MCF 10A (cell line): ENCODE measurements around the gene DYNC2H1. TPM values are rescaled to one million over a fixed set of nuclear protein-coding genes. Genes with fewer than 3 reads are reported as not detected.
A peak's percentile ranks its signal among the peaks of the same experiment; 100 is the strongest.

Source experiments
- BruUV-seq: library from RNA; stranded (reverse); fragments of 400-500 nt; replicated peaks from 2 replicates; lab custom pipeline; 2021; lab: Mats Ljungman, UMichigan
- CTCF ChIA-PET: fragments of 300-600 bp; sonication (Branson Sonifier 250); formaldehyde crosslinking; extraction: SDS; loops from one replicate; lab custom pipeline; 2021; ENCODE audit warnings: antibody characterized with exemption, inconsistent platforms; lab: Yijun Ruan, JAX
- POLR2A ChIA-PET: fragments of 300-600, 350-650 bp; sonication (Branson Sonifier 250); formaldehyde crosslinking; extraction: SDS; loops from one replicate; lab custom pipeline; 2020; ENCODE audit warnings: antibody characterized with exemption, inconsistent platforms; lab: Yijun Ruan, JAX
- DNase-seq: peaks from one replicate; pipeline ENCODE4 v3.0.0-alpha.2; 2018; ENCODE audit not compliant: unreplicated experiment
- H3K27ac Mint-ChIP-seq: one replicate; pipeline ENCODE4 v1.8.0; 2022; ENCODE audit warnings: mild to moderate bottlenecking, low read depth, mixed read lengths; ENCODE audit not compliant: unreplicated experiment
- H3K27me3 Mint-ChIP-seq: one replicate; pipeline ENCODE4 v1.8.0; 2022; ENCODE audit warnings: mixed read lengths; ENCODE audit not compliant: insufficient read depth, unreplicated experiment
- H3K36me3 Mint-ChIP-seq: one replicate; pipeline ENCODE4 v1.8.0; 2022; ENCODE audit warnings: mild to moderate bottlenecking, moderate library complexity, mixed read lengths; ENCODE audit not compliant: insufficient read depth, unreplicated experiment
- H3K4me1 Mint-ChIP-seq: one replicate; pipeline ENCODE4 v1.8.0; 2022; ENCODE audit warnings: mixed read lengths; ENCODE audit not compliant: insufficient read depth, unreplicated experiment
- H3K4me3 Mint-ChIP-seq: one replicate; pipeline ENCODE4 v1.8.0; 2022; ENCODE audit warnings: mild to moderate bottlenecking, moderate library complexity, mixed read lengths; ENCODE audit not compliant: unreplicated experiment
- H3K9me3 Mint-ChIP-seq: one replicate; pipeline ENCODE4 v1.8.0; 2022; ENCODE audit warnings: mixed read lengths; ENCODE audit not compliant: unreplicated experiment
- intact Hi-C: fragments of 100-400 bp; cut with micrococcal nuclease; formaldehyde crosslinking; loops from 2 replicates; pipeline ENCODE4 v1.14.1; 2022
- total RNA-seq: library from RNA; stranded (reverse); gene quantifications from 2 replicates; pipeline ENCODE4 v1.2.3, GENCODE V29; 2022
- TF ChIP-seq, protein P1 (sequence below): fragments of 200-600 bp; IDR thresholded peaks from one replicate; pipeline ENCODE4 v1.8.0; 2022; ENCODE audit warnings: antibody characterized with exemption, mild to moderate bottlenecking; ENCODE audit not compliant: unreplicated experiment

The DYNC2H1 gene
- total RNA-seq, 1 experiment from 2014 or later: 23.0 TPM

- Mint-ChIP-seq H3K27ac (no peak overlapping the region), H3K4me1 (no peaks in the 10 kb centered on the region), H3K27me3 (no peaks in the 10 kb centered on the region), H3K4me3 (no peak overlapping the region), H3K36me3 (no peaks in the 10 kb centered on the region), H3K9me3 (no peaks in the 10 kb centered on the region)
- DNase-seq: no peak
- BruUV-seq: no TSS peak
- ChIA-PET CTCF (interaction anchor here (1.0 kb wide), 1 partner anchor 347 kb away, joined by 3 read pairs; no protein-coding TSS in a partner anchor), POLR2A (no interaction called here)
- TF ChIP-seq, protein P1, sequence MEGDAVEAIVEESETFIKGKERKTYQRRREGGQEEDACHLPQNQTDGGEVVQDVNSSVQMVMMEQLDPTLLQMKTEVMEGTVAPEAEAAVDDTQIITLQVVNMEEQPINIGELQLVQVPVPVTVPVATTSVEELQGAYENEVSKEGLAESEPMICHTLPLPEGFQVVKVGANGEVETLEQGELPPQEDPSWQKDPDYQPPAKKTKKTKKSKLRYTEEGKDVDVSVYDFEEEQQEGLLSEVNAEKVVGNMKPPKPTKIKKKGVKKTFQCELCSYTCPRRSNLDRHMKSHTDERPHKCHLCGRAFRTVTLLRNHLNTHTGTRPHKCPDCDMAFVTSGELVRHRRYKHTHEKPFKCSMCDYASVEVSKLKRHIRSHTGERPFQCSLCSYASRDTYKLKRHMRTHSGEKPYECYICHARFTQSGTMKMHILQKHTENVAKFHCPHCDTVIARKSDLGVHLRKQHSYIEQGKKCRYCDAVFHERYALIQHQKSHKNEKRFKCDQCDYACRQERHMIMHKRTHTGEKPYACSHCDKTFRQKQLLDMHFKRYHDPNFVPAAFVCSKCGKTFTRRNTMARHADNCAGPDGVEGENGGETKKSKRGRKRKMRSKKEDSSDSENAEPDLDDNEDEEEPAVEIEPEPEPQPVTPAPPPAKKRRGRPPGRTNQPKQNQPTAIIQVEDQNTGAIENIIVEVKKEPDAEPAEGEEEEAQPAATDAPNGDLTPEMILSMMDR: no peak
- intact Hi-C loops: no loop called here
These were observed 144.9 kb downstream of the DYNC2H1 start for GRCh38 chr11:103254123-103254522.

DNA sequence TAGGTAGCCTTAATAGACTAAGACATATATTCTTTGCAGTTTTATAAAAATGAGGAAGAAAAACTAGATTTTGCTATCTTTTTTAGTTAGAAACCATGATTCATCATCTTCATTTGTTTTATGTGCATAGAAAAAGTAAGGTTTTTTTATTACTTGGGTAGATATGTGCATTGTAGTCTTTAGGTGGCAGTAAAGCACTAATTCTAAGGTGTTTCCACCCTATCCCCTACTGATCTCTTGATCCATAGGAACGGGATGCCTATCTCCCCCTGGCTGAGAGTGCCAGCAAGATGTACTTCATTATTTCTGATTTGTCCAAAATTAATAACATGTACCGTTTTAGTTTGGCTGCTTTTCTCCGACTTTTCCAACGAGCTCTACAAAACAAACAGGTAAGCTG lies 148.1 kb downstream of the DYNC2H1 start:
- H3K27ac Mint-ChIP-seq: no peak overlapping the region
- ChIA-PET CTCF (interaction anchor here (0.6 to 3.7 kb wide), 12 partner anchors 10 to 1855 kb away, joined by 3 to 16 read pairs (median 4); no protein-coding TSS in a partner anchor), POLR2A (no interaction called here)
- no peak overlapping the region for H3K4me3 Mint-ChIP-seq
- TF ChIP-seq, protein P1: peak; percentile 23
- H3K27me3 Mint-ChIP-seq: no peaks in the 10 kb centered on the region
- intact Hi-C loops: loop anchor here (1.0 kb wide), 1 partner anchor 344 kb away; no protein-coding TSS in a partner anchor
- no peaks in the 10 kb centered on the region for H3K4me1 Mint-ChIP-seq
- DNase-seq: peak; percentile 26
- BruUV-seq: no TSS peak
- peaks cover 20% of the 10 kb centered on the region for H3K36me3 Mint-ChIP-seq
- H3K9me3 Mint-ChIP-seq: no peaks in the 10 kb centered on the region

GRCh38 chr11:103266167-103266831 lies 157.1 kb downstream of the DYNC2H1 start:
- Mint-ChIP-seq H3K27me3 (no peaks in the 10 kb centered on the region), H3K4me1 (no peaks in the 10 kb centered on the region), H3K9me3 (no peaks in the 10 kb centered on the region), H3K4me3 (no peak overlapping the region), H3K27ac (no peak overlapping the region), H3K36me3 (peaks cover 13% of the 10 kb centered on the region)
- POLR2A ChIA-PET: interaction anchor here (0.5 kb wide), 1 partner anchor 20 kb away, joined by 3 read pairs; no protein-coding TSS in a partner anchor
- no TSS peak for BruUV-seq
- no peak for DNase-seq
- intact Hi-C loops: no loop called here
- CTCF ChIA-PET: no interaction called here
- TF ChIP-seq, protein P1: no peak

DNA sequence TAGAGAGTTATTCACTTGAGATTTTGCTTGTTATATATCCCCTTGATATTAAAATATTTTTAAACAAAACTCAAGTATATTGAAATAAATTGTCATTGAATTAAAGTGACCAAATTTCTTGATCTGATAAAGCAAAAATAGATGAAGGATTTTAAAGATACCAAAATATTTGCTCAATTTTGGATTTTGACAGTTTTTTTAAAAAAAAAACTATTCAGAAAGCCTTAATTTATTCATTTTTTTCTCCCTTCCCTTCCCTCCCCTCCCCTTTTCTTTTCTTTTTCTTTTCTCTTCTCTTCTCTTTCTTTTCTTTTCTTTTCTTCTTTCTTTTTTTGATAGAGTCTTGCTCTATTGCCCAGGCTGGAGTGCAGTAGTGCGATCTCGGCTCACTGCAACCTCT lies 163.7 kb downstream of the DYNC2H1 start:
- no peak for DNase-seq
- ChIA-PET POLR2A (no interaction called here), CTCF (no interaction called here)
- intact Hi-C loops: no loop called here
- no peak overlapping the region for H3K27ac Mint-ChIP-seq
- no peaks in the 10 kb centered on the region for H3K4me1 Mint-ChIP-seq
- BruUV-seq: no TSS peak
- no peaks in the 10 kb centered on the region for H3K9me3 Mint-ChIP-seq
- no peak overlapping the region for H3K4me3 Mint-ChIP-seq
- TF ChIP-seq, protein P1: no peak
- H3K36me3 Mint-ChIP-seq: peaks cover 6% of the 10 kb centered on the region
- H3K27me3 Mint-ChIP-seq: no peaks in the 10 kb centered on the region
